Choroid plexus epithelial cell (primary cell): Measurements from ENCODE around the gene GOLGA8J.
A peak's percentile ranks its signal among the peaks of the same experiment; 100 is the strongest.
"Not testable (repeated sequence)": the region's sequence is repeated elsewhere in the genome, so short reads cannot be mapped to it uniquely, and the experiment has no call there.

Experiments used
- DNase-seq: peaks from one replicate; pipeline ENCODE4 v3.0.0-alpha.2; 2010; ENCODE audit warnings: low read depth
- H3K4me3 ChIP-seq: 2 replicates; pipeline ENCODE4 v1.5.1; 2011; ENCODE audit warnings: low read depth, mild to moderate bottlenecking, control low read depth, low read length, moderate library complexity
- CTCF ChIP-seq: conservative IDR thresholded peaks from 2 replicates; pipeline ENCODE4 v1.5.1; 2011; ENCODE audit warnings: low read depth, mild to moderate bottlenecking, control low read depth, inconsistent platforms, low read length, moderate library complexity

The GOLGA8J gene

GRCh38 chr15:30082655-30083054 lies at the start of gene GOLGA8J:
Gene GOLGA8J, plus strand, starts transcription at chr15:30082955. Its CDS starts 98 bp downstream, at chr15:30083053.
- H3K4me3 ChIP-seq, DNase-seq: not testable (repeated sequence)

DNA sequence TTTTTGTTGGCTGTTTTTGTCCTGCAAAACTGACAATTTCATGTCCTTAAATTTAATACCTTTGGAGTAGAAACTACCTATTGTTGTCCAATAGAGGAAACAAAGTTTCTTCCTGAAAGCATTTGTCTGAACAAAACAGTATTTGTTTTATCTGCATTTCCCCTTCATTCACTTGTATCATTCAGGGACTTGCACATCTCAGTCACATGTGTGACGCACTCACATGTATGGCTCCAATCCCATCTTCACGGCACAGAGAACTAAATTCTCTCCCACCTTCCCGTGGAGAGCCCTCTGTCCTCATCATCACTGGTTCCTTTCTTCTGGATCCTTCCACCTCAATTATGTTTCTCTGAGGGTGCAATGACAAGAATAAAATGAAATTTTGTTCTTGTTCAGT lies 49.5 kb upstream of the GOLGA8J start:
- no peak for TF ChIP-seq CTCF
- DNase-seq = no peak
- no peak overlapping the region for H3K4me3 ChIP-seq

- TF ChIP-seq CTCF = no peak
- DNase-seq = no peak
- H3K4me3 ChIP-seq = no peak overlapping the region
Observed at GRCh38 chr15:30033763-30034162, 49.0 kb upstream of the GOLGA8J start.

- no peak overlapping the region for H3K4me3 ChIP-seq
- TF ChIP-seq CTCF = no peak
- peak; percentile 9 for DNase-seq
Observed at GRCh38 chr15:30036036-30036703, 46.6 kb upstream of the GOLGA8J start.

DNA sequence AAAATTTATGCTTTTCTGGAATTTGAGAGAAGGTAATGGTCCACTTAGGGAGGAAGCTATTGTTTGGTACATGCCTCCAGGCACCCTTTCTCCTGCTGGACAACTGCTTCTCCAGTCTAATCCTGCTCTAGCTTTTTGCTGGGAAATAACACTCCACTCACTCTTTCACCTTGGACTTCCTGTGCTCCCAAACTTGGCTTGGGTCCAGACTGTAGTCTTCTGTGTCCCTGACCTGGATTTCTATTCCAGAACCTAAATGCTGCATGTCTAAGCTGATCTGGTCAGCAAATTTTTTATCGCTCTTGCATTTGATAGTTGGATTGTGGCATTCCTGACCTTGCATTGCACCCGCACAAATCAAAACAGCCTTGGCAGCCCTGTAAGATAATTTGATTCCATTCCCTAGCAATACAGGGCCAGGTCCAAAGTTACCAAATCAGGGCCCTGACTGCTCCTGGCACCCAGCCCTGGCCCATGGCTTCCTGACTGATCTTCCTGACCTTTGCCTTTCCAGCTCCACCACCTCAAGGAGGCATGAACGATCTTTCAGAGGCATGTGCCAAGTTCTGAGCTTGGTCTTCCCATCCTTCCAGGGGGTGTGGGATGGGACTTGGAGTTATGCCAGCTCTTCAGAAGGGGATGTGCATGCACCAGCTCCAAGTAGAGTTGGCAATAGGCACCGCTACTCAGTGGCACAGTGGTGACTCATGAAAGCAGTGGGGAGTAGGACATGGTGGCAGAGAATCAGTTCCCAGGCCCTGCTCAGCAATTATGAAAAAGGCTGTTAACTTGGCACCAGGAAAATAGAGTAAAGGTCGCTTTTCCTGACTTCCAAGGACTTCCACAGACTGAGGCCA lies 43.9 kb upstream of the GOLGA8J start:
- no peak for TF ChIP-seq CTCF
- DNase-seq = no peak
- no peak overlapping the region for H3K4me3 ChIP-seq

DNA sequence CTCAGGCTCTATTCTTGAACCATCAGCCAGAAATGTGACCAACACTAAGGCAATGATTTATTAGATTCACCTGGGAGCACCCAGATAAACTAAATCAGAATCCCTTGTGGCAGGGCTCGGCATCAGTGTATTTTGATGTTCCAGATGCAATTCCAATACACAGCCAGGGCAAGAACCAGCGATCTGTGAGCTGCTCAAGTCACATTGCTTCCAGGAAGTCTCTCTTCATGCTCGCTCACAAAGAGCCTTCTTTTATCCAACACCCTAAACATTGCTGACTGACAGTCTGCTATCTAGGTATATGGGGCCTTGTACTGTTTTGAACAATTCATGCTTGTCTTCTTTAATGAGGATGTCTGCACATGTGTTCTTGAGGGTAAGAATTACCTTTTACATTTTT lies 40.9 kb upstream of the GOLGA8J start:
- DNase-seq = no peak
- no peak for TF ChIP-seq CTCF
- no peak overlapping the region for H3K4me3 ChIP-seq

DNA sequence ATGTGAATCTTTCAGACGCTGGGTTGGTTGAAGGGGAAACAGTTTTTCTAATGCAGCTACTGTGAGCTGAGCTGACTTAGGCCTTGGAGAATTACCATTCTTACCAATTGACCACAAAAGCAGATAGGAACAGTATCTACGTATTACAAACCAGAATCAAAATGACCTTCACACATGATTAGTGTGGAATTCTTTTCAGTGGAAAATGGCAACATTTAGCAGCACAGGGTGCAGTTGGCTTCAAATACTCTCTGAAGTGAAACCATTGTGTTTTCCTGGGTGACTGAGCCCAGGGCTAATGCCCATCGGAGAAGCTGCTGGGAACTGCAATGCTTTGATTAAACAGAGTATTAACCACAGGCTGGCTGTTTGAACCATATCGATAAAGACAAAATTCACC lies 40.2 kb upstream of the GOLGA8J start:
- no peak overlapping the region for H3K4me3 ChIP-seq
- no peak for TF ChIP-seq CTCF
- DNase-seq = peak; percentile 60
